Measurements from ENCODE around the gene OR5AR1.
"Not testable (repeated sequence)": the region's sequence is repeated elsewhere in the genome, so short reads cannot be mapped to it uniquely, and the experiment has no call there.

The OR5AR1 gene

GRCh38 chr11:56663386-56663785 is at the start of gene OR5AR1:
TSS of gene OR5AR1 (plus strand) at chr11:56663686. CDS start at chr11:56663686, 0 bp downstream.
- Histone ChIP-seq H3K4me1 (no peaks in the 10 kb centered on the region), H3K9me3 (no peaks in the 10 kb centered on the region), H3K9ac (no peak within 1 kb of the TSS), H3K4me2 (no peak within 1 kb of the TSS), H3K27me3 (no peaks in the 10 kb centered on the region), H3K36me3 (no peaks in the 10 kb centered on the region), H3K27ac (no peak within 1 kb of the TSS), H4K20me1 (no peaks in the 10 kb centered on the region), H3K4me3 (no peak within 1 kb of the TSS)
- no peak for TF ChIP-seq Cebpa-rat (IDR thresholded peaks at IDR 0.05)

GRCh38 chr11:56624661-56625110 is 38.8 kb upstream of the OR5AR1 start:
- no peak overlapping the region for H3K4me2 ChIP-seq
- H3K9me3 ChIP-seq, result no peaks in the 10 kb centered on the region

GRCh38 chr11:56625946-56626345 is 37.5 kb upstream of the OR5AR1 start:
- no peak overlapping the region for H3K4me2 ChIP-seq
- no peaks in the 10 kb centered on the region for H3K4me1 ChIP-seq
- H3K36me3 ChIP-seq, result no peaks in the 10 kb centered on the region
- TF ChIP-seq Cebpa-rat (IDR thresholded peaks at IDR 0.05), result no peak
- H3K27me3 ChIP-seq, result no peaks in the 10 kb centered on the region
- no peaks in the 10 kb centered on the region for H3K9me3 ChIP-seq
- no peak overlapping the region for H3K4me3 ChIP-seq
- no peak overlapping the region for H3K9ac ChIP-seq
- no peak overlapping the region for H3K27ac ChIP-seq
- no peaks in the 10 kb centered on the region for H4K20me1 ChIP-seq

More at GRCh38 chr11:56624661-56625110, 38.8 kb upstream of the OR5AR1 start:
- H3K4me1 ChIP-seq, result no peaks in the 10 kb centered on the region
- H3K4me3 ChIP-seq, result no peak overlapping the region
- H3K27ac ChIP-seq, result no peak overlapping the region
- H3K27me3 ChIP-seq, result no peaks in the 10 kb centered on the region
- H4K20me1 ChIP-seq, result no peaks in the 10 kb centered on the region
- TF ChIP-seq Cebpa-rat (IDR thresholded peaks at IDR 0.05), result no peak
- no peak overlapping the region for H3K9ac ChIP-seq
- H3K36me3 ChIP-seq, result no peaks in the 10 kb centered on the region

DNA sequence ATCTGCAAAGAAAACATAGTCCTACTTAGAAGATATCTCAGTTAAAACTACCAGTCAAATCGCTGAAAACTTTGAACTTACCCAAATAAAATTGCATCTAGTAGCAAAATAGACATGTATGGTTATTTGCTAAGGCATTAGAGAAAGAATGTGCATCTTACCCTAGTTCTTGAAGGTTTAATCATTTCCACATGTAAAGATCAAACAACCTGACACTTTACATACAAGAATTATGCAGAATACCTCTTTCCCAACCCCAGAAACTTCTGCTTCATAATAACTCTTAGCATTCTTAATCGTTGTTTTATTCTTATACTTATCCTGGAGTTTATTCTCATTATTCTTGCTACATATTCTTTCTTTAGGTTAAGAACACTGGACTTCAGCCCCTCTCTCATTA is 31.2 kb upstream of the OR5AR1 start:
- Histone ChIP-seq H3K4me1 (no peaks in the 10 kb centered on the region), H3K9ac (no peak overlapping the region), H3K9me3 (no peaks in the 10 kb centered on the region), H3K27me3 (no peaks in the 10 kb centered on the region), H4K20me1 (no peaks in the 10 kb centered on the region), H3K4me3 (no peak overlapping the region), H3K4me2 (no peak overlapping the region), H3K36me3 (no peaks in the 10 kb centered on the region), H3K27ac (no peak overlapping the region)
- no peak for TF ChIP-seq Cebpa-rat (IDR thresholded peaks at IDR 0.05)

DNA sequence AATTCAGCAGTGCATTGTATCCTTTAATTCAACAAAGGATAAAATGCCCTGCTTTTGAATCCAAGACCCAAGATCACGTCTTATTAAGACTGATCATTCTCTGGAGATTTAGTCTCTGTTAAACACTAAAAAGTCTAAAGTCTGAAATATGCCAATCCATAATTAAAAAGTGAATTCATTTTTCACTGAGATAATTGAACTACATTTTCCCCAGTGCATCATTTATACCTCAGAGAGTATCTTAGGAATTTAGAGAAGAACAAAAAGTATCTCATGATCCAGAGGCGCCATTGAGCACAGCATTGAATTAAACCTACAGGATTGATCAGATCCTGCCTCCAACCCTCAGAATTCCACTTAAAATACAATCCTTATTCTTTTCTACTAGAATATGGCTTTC is 26.6 kb upstream of the OR5AR1 start:
- Histone ChIP-seq H3K27me3 (no peaks in the 10 kb centered on the region), H3K9ac (no peak overlapping the region), H3K36me3 (no peaks in the 10 kb centered on the region), H3K4me3 (no peak overlapping the region), H3K27ac (no peak overlapping the region), H3K4me1 (no peaks in the 10 kb centered on the region), H3K4me2 (no peak overlapping the region), H4K20me1 (no peaks in the 10 kb centered on the region), H3K9me3 (no peaks in the 10 kb centered on the region)
- TF ChIP-seq Cebpa-rat (IDR thresholded peaks at IDR 0.05), result no peak

- TF ChIP-seq Cebpa-rat (IDR thresholded peaks at IDR 0.05), result no peak
- Histone ChIP-seq H3K9ac (no peak overlapping the region), H4K20me1 (no peaks in the 10 kb centered on the region), H3K36me3 (no peaks in the 10 kb centered on the region), H3K27ac (no peak overlapping the region), H3K4me3 (no peak overlapping the region), H3K9me3 (no peaks in the 10 kb centered on the region), H3K27me3 (no peaks in the 10 kb centered on the region), H3K4me1 (no peaks in the 10 kb centered on the region), H3K4me2 (no peak overlapping the region)
These were observed 26.0 kb upstream of the OR5AR1 start for GRCh38 chr11:56637500-56637899.

GRCh38 chr11:56642339-56642738 is 21.1 kb upstream of the OR5AR1 start, which contains the start of gene OR5AP2:
TSS of gene OR5AP2 (minus strand) at chr11:56642439. CDS start at chr11:56642439, 0 bp downstream.
- Histone ChIP-seq H3K27ac (no peak within 1 kb of the TSS), H3K4me2 (no peak within 1 kb of the TSS), H3K4me1 (no peaks in the 10 kb centered on the region), H3K9ac (no peak within 1 kb of the TSS), H3K36me3 (no peaks in the 10 kb centered on the region), H3K4me3 (no peak within 1 kb of the TSS), H4K20me1 (no peaks in the 10 kb centered on the region), H3K9me3 (no peaks in the 10 kb centered on the region), H3K27me3 (no peaks in the 10 kb centered on the region)
- no peak for TF ChIP-seq Cebpa-rat (IDR thresholded peaks at IDR 0.05)

GRCh38 chr11:56659755-56660154 is 3.7 kb upstream of the OR5AR1 start:
- no peak for TF ChIP-seq Cebpa-rat (IDR thresholded peaks at IDR 0.05)
- Histone ChIP-seq H3K4me1 (no peaks in the 10 kb centered on the region), H4K20me1 (no peaks in the 10 kb centered on the region), H3K27ac (no peak overlapping the region), H3K4me3 (no peak overlapping the region), H3K4me2 (no peak overlapping the region), H3K27me3 (no peaks in the 10 kb centered on the region), H3K36me3 (no peaks in the 10 kb centered on the region), H3K9ac (no peak overlapping the region), H3K9me3 (no peaks in the 10 kb centered on the region)

DNA sequence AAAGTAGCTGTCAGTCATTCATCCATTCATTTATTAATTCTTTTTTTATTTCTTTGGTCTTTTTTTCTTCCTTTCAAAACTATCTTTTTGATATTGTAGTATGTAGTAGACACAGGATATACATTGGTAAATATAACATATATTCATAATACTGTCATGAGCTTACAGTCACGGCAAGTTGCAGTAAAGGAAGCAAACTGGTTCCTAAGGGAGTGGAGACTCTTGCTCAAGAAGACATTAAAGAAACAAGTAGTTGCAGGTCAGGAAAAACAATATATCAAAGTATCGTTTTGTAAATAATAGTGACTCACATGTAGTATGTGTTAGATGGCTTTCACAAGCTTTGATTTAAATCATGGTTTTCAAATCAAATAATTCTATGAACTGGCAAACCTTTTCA is 7.5 kb downstream of the OR5AR1 start:
- Histone ChIP-seq H3K36me3 (no peaks in the 10 kb centered on the region), H3K27me3 (no peaks in the 10 kb centered on the region), H3K4me2 (no peak overlapping the region), H4K20me1 (no peaks in the 10 kb centered on the region), H3K9me3 (no peaks in the 10 kb centered on the region), H3K27ac (no peak overlapping the region), H3K4me1 (no peaks in the 10 kb centered on the region), H3K4me3 (no peak overlapping the region), H3K9ac (no peak overlapping the region)
- no peak for TF ChIP-seq Cebpa-rat (IDR thresholded peaks at IDR 0.05)

DNA sequence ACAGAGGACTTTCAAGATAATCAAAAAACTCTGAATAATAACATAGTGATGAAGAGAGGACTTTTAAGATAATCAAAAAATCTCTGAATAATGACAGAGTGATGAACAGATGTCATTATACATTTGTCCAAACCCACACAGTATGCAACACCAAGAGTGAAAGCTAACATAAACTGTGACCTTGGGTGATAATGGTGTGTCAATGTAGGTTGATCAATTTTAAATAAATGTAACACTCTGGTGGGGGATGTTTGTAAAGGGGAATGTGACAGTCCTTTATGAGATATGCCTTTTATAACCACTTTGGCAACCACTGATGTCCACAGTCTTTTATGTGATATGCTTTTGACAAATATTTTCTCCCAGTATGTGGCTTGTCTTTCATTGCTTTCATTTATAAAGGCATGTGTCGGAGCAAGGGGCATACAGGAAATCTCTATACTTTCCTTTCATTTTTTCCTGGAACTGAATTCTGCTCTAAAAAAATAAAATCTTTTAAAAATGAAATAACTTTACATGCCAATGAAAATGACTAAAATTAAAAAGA is 25.1 kb downstream of the OR5AR1 start:
- Histone ChIP-seq H3K27ac (no peak overlapping the region), H3K9ac (no peak overlapping the region), H3K36me3 (no peaks in the 10 kb centered on the region), H3K9me3 (no peaks in the 10 kb centered on the region), H3K27me3 (no peaks in the 10 kb centered on the region), H3K4me2 (no peak overlapping the region), H4K20me1 (no peaks in the 10 kb centered on the region), H3K4me1 (no peaks in the 10 kb centered on the region), H3K4me3 (no peak overlapping the region)
- TF ChIP-seq Cebpa-rat (IDR thresholded peaks at IDR 0.05), result no peak

- not testable (repeated sequence) for H3K4me1 ChIP-seq, H3K9ac ChIP-seq, H3K36me3 ChIP-seq, H3K9me3 ChIP-seq, H3K27ac ChIP-seq, H3K27me3 ChIP-seq, H3K4me2 ChIP-seq, H4K20me1 ChIP-seq, H3K4me3 ChIP-seq
These were observed 27.7 kb downstream of the OR5AR1 start for GRCh38 chr11:56691179-56691578.

Measured in BLaER1 (cell line).